T-helper 2 cell treated with Interferon-gamma antibody and Interleukin-4, amounts not matched to agents 100 ng/mL and 5 ng/mL, for 36 hours (primary cell): ENCODE measurements around the gene CDC14B. TPM values are rescaled to one million over a fixed set of nuclear protein-coding genes. Genes with fewer than 3 reads are reported as not detected.
"Not testable (repeated sequence)": the region's sequence is repeated elsewhere in the genome, so short reads cannot be mapped to it uniquely, and the experiment has no call there.

Experiments
- intact Hi-C: fragments of 100-400 bp; cut with micrococcal nuclease; formaldehyde crosslinking; loops from one replicate; pipeline ENCODE4 v1.15.1; 2023
- total RNA-seq: library from RNA; stranded (reverse); gene quantifications from 2 replicates; pipeline ENCODE4 v1.2.3, GENCODE V29; 2022

The CDC14B gene
- total RNA-seq, 1 donor from 2014 or later = 1.1 TPM

DNA sequence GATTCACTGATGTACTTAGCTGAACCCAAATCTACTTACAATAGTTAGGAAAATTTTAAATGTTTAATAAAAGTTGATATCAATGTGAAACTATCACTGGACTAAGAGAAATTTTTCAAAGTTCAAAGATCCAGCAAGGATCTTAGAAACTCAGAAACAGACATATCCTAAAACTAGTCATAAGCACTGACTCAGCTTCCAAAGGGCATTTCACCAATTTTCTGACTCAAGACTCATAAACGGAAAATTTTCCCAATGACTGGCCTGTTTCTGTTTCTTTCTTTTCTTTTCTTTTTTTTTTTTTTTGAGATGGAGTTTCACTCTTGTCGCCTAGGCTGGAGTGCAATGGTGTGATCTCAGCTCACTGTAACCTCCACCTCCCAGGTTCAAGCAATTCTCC, 66.6 kb downstream of the CDC14B start:
- intact Hi-C loops = no loop called here

DNA sequence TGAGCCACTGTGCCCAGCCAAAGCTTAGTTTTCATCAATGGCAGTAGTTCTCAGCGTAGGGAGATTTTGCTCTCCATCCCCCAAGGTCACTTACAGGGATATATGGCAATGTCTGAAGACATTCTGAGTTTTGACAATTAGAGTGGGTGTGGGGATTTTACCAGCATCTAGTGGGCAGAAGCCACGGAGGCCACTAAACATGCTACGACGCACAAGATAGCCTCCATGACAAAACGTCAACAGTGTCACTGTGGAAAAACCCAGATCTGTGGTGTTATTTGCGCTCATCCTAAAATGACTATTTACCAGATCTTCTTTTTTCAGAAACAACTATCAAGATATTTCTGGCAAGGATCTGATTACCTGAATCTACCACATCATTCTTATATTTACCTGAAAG, 68.2 kb downstream of the CDC14B start:
- intact Hi-C loops = no loop called here

DNA sequence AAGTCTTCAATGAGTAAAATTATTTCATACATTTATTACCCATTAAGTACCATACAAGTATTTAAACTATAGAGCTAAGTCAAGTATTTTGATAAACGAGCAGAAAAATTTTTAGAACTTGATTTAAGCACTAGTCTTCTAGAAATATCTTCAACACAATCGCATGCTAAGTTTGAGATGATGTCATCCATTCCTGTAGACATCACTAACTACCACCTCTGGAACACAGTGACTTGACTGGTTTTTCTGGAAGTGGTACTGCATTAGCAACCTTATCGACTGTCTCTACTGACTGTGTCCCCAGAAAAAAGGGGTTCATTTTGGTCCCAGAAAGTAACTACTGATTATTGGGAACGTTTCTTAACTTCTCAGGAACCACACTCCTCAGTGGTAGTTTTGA, 69.0 kb downstream of the CDC14B start:
- intact Hi-C loops = no loop called here

DNA sequence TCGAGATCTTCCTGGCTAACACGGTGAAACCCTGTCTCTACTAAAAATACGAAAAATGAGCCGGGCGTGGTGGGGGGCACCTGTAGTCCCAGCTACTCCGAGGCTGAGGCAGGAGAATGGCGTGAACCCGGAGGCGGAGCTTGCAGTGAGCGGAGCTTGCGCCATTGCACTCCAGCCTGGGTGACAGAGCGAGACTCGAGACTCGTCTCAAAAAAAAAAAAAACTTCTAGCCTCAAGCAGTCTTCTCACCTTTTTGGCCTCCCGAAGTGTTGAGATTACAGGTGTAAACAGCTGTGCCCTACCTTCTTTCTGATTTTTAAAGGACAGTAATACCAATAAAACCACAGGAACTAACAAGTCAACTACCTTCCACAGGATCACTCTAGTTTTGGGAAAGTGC, 76.5 kb downstream of the CDC14B start:
- intact Hi-C loops = not testable (repeated sequence)

DNA sequence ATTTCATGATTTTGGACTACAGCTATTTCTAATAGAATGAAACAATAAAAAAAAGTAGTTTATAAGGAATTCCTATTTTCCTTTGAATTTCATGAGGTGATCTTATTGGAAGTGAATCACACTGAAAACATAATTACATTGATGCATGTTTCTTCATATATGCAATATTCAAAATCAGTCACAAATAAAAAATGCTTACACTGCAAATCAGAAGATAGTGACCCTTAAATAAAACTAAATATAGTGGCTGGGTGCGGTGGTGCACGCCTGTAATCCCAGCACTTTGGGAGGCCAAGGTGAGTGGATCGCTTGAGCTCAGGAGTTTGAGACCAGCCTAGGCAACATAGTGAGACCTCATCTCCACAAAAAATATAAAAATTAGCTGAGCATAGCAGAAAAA, 79.5 kb downstream of the CDC14B start:
- intact Hi-C loops = no loop called here

DNA sequence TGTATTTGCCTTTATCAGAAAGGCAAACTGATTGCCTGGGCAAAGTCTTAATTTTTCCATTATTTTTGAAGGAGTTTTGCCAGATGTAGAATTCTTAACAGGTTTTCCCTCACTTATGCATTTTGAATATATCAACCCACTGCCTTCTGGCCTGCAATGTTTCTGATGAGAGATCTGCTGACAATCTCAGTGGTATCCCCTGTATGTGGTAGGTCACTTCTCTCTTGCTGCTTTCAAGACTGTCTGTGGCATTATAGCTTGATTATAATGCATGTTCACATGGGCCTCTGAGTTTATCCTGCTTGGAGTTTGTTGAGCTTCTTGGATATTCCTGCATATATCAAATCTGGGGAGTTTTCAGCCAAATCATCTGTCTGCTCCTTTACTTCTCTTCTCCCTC, 87.5 kb downstream of the CDC14B start:
- intact Hi-C loops = no loop called here

DNA sequence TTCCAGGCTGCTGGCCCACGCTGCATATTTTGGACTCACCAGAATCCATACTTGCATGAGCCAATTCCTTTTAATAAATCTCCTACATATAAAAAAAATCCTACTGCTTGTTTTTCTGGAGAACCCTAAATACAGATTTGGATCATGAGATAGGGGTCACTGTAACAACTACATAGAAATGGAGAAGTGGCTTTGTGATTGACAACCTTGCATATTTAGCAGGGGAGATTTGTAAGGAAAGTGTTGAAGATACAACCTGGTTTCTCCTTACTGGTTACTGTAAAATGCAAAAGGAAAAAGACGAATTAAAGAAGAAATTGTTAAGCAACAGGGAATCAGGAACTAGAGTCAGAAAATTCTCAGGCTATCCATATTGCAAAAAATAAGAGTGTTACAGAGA, 94.9 kb downstream of the CDC14B start:
- intact Hi-C loops = no loop called here

DNA sequence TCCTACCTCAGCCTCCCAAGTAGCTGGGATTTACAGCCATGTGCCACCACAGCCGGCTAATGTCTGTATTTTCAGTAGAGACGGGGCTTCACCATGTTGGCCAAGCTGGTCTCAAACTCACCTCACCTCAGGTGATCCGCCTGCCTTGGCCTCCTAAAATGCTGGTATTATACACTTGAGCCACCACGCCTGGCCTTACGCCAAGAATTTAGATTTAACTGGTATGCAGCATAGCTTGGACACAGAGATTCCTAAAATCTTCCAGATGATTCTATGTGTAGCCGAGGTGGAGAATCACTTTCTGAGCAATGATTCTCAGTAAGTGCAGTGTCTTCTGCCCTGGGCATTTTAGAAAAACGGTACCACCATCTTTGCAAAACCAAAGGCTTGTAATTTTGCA, 95.6 kb downstream of the CDC14B start:
- intact Hi-C loops = no loop called here

DNA sequence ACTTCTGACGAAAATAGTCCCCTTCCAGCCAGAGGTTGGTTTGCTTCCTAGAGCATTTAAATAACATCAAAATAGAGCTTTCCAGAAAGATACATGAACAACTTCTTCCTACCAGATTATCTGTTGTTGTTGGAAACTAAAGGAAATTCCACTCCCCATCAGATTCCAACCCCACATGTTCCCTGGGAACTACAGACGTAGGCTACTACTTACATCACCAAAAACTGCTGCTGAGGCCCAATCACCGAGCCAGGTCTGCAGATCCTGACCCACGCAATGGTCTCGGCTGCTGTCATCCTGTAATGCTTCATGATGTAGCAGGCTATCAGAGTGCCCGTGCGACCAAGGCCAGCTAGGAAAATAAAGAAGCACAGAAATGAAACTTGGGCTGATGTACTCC, 96.3 kb downstream of the CDC14B start:
- intact Hi-C loops = no loop called here

DNA sequence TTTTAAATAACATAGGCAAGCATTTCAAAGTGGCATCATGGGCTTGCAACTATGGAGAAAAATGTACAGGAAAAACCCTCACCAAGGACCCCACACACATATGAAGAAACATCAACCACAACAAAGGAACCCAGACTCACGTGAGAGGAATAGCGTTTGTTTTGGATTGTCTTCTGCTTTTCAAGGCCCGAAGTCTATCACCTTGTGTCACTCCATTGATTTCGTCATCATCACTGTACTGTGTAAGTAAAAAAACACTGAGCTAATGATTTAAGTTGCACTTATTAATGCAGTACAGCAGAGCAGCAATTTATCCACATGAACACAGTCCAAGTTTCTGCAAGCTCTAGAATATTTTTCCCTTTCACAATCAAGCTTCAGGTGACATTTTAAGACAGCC, 97.3 kb downstream of the CDC14B start:
- intact Hi-C loops = no loop called here

DNA sequence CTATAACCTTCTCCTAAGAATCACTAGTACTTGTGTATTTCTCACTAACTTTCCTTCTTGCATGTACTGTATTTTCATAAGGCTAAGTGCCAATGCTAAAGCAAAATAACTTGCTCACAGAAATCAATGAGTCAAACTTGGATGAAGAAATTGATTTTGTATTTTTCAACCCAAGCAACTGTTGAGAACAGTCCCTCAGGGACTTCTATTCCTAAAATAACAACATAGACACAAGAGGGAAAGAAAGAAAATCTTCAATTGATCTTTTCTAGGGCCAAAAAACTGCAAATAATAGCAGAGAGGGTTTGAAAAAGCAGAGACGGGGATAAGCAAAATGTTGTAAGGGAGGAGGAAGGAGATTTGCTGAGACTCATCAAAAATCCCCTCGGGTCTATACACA, 99.9 kb downstream of the CDC14B start:
- intact Hi-C loops = no loop called here

DNA sequence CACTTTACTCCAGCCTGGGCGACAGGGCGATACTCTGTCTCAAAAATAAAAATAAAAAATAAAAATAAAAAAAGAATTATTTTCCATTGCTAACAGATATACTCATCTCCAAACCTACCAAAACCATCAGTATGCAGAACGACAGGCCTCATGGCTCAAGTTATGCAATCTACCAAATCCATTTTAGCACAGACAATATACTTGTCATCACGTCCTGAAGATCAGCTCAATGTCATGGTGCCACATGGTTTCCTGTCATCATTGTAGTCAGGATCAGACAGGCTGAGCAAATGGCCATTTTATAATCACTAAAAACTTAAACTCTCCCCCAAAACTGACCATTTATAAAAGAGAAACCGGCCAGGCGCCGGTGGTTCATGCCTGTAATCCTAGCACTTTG, 100.5 kb downstream of the CDC14B start:
- intact Hi-C loops = no loop called here

DNA sequence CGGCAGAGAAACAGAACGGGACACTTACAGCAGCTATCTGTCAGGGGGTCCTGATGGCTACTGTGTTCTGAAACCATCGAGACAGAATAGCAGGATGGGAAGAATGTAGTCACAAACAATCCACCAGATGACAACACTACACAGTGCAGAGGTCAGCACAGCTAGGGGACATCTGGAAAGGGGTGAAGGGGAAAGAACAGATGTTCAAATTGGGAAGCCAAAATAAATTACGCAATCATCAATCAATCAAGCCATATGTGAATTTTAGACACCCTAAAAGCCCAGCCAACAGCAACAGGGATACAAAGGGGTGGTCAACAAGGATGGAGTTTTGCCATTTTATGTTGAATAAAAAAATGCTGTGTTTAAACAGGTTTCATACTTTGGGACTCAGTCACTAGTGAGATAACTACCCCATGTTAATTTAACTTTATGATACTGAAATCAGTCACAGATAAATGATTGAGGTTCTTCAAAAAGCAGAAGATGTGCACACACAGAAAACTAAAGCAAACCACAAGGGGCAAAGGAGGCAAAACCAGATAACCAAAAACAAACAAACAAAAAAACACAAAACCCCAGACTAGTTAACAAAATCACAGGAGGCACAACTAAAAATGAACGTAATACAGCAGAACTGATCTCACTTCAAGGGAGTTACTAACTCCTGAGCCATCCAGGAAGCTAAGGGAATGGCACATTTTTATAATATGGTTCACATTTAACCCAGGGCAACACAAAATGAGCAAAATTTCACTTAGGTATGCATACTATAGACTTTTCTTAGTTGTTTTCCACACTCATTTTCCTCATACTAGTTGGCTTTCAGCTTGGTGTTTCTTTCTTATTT, 103.8 kb downstream of the CDC14B start:
- intact Hi-C loops = no loop called here

DNA sequence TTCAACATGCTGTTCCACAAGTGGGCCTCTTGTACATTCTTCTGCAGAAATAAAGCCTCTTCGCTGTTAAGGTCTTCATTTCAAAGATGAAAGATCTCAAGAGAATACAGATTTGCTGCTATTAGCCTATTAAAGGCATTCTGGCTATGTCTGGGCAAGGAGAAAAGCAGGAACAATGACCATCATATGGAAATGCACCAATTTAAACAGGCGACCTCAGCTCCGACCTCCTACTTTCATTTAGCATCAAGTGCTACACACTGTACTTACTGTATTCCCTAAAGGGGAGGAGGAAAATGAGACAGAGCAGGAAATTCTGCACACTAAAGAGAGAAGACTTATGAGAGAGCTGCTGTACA, 104.9 kb downstream of the CDC14B start:
- intact Hi-C loops = no loop called here

DNA sequence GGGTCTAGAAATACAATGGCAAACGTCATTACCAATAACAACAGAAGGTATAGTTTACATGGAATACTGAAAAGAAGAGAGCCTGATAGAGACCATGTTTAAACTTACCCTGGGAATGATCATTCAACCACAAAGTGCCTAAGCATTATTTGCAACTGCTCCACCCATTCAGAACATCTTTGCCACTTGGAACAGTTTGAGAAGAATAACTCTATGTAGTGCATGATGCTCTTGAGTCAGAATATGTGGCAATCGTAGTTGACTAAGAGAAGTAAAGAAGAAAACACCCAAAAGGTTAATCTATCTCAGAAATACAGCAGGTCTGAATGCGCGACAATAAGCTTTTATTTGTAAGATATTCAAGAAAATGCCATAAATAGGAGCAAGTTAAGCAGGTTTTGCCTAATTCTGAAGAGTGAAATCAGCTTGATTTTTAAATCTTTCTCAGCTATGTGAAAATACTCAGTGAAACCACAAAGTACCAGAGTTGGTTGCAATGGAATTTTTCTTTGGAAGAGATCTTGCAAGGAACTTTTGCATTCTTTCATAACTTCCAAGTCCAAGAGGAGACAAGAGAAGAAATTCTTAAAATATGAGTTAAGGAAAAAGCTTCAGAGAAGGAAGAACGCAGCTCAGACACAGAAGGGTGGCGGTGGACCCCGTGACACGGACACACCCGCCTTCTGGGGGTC, 105.4 kb downstream of the CDC14B start:
- intact Hi-C loops = no loop called here

DNA sequence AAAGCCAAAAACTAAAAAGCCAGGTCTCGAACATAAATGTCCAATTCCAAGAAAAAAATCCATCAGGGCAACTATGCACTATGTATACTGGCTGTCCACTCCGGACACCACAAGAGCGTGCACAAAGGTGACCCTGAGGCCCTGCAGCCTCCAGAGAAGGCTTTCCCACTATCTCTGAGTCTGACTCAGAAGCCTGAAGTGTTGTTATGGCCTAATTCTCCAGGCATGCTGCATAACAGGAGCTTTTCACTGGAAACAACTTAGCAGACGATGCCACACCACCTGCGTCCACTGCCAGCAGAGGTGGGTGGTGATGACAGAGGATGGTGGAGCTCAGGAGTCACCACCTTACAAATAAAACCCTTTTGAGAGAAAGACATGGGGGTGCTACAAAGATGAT, 106.0 kb downstream of the CDC14B start:
- intact Hi-C loops = no loop called here

DNA sequence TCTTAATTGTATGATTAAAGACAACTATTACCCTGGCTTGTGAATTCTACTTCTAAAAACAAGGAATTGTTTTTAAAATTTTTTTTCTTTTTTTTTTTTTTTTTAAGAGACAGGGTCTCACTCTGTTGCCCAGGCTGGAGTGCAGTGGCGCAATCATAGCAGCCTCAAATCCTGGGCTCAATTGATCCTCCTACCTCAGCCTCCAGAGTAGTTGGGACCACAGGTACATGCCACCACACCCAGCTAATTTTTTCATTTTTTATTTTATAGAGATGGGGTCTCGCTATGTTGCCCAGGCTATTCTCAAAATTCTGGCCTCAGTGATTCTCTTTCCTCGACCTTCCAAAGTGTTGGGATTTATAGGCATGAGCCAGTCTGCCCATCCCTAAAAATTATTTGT, 107.4 kb downstream of the CDC14B start:
- intact Hi-C loops = no loop called here

DNA sequence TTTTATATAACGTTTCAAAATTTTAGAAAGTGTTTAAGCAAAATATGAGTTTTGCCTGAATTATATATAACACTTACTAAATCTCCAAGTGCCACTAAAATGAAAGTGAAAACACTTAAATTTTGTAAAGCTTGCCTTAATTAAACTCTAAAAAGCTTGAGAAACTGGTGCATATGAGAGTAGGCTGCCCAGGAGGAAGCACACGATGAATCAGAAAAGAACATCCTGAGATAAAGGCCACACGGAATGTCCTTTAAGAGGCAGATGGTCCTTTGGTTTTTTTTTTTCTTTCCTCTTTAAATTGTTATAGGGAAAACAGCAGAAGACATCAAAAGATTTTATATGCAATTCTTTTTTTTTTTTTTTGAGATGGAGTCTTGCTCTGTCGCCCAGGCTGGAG, 109.4 kb downstream of the CDC14B start:
- intact Hi-C loops = no loop called here

DNA sequence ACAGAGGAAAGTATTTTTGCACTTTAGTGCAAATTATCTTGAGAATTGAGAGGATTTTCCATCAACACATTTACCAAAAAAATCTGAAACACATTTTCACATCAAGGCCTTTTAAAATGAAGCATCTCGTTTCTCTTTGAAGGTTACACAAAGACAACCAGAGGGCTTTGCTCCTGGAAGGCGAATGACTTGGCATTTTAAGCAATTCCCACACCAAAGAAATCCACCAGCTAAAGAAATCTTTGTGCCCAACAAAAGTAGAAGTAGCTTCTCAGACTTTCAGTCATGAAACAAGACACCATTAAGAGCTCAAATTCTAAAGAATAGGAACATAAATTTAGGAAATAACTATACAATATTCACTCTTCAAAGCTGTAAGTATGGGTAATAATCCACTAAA, 109.8 kb downstream of the CDC14B start:
- intact Hi-C loops = no loop called here

DNA sequence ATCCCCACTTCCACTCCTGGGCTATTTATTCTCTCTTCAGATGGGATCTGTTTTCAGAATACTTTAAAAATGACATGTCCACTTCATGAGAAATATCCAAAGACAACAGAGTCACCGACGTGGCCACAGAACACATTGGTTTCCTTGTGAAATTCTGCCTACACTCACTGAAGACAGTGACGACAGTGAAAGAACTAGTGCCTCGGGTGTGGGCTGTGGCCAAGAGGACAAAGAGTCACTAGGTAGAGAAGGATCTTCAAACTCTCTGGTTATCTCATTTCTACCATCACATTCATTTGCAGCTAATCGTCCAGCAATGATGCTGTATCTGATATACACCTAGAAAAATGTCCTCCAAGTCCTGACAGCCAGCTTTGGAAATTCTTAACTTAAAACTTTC, 110.6 kb downstream of the CDC14B start:
- intact Hi-C loops = no loop called here

DNA sequence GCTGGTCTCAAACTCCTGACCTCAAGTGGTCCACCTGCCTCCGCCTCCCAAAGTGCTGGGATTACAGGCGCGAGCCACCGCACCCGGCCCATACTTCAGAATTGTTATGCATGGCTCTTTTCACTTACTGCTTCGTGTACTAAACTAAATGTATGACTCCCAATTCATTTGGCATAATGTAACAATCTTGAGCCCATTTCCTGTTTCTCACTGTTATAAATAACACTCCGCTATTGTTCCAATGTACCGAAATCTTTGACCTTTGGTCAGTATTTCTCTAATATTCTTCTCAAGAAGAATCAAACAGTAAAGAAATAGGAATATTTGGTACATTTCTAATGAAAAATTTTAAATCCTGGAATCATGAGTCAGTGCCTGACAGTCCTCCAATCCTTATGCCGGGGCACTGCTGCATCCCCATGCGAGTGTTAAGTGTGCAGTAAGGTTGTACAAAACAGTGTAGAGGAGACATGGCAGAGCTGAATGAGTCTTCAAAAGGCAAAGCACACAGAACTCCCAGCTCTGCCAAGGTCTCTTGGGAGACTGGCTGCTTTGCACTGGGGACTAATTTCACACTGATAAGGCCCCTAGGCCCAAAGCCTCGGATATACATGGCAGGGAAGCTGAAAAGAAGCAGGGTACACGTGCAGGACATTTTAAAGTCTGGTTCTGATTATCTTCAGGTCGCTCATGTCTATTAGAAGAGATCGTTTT, 111.3 kb downstream of the CDC14B start:
- intact Hi-C loops = no loop called here

DNA sequence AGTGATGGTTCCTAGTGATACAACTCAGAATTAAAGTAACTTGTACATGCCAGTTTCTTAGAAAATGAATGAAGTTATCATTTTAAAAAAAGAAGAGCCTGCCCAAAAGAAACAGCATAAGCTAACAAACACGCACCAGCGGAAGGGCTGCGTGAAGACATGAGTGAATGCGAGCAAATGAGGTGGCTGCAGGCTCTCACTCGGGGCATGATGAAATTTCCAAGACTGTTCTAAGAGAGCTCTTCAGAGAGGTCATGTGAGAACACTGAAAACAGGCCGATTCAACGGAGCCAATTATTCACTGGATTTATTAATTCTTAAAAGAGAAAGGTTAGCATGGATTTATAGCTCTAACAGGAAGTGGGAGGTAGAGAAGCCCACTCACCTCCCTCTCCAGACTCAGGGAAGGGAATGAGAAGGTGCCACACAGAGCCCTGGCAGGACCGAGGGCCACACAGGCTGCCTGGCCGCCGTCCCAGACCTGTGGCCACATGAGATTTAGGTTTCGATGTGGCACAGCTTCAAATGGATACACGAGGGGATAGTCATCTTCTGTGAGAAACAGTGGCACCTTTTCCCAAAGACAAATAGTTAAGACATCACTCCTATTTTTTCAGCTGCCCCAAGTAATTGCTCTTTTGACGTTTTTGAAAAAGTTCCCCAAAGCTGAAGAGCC, 114.2 kb downstream of the CDC14B start:
- intact Hi-C loops = no loop called here
